Left ventricle myocardium inferior (tissue), 1 donor: ENCODE data around the gene POR. TPM values are rescaled to one million over a fixed set of nuclear protein-coding genes. Genes with fewer than 3 reads are reported as not detected.
A peak's percentile ranks its signal among the peaks of the same experiment; 100 is the strongest.

Experiments used
- DNase-seq: peaks from one replicate; pipeline ENCODE4 v3.0.0-alpha.2; 2020
- H3K27ac ChIP-seq: fragments of 200-600 bp; replicated peaks from 2 replicates; pipeline ENCODE4 v1.8.0; 2021
- H3K27me3 ChIP-seq: fragments of 200-600 bp; 2 replicates; pipeline ENCODE4 v1.8.0; 2021; ENCODE audit warnings: low read depth
- H3K36me3 ChIP-seq: fragments of 200-600 bp; 2 replicates; pipeline ENCODE4 v1.8.0; 2021
- H3K4me1 ChIP-seq: fragments of 200-600 bp; 2 replicates; pipeline ENCODE4 v1.8.0; 2021
- H3K4me3 ChIP-seq: fragments of 200-600 bp; 2 replicates; pipeline ENCODE4 v1.8.0; 2021; ENCODE audit warnings: mild to moderate bottlenecking, moderate library complexity
- H3K9me3 ChIP-seq: fragments of 200-600 bp; replicated peaks from 2 replicates; pipeline ENCODE4 v1.8.0; 2021
- intact Hi-C: fragments of 100-400 bp; cut with micrococcal nuclease; formaldehyde crosslinking; loops from one replicate; pipeline ENCODE4 v1.11.0; 2022
- total RNA-seq: library from RNA; stranded (reverse); fragmentation: NEBNext Ultra II Directional; extraction: Animal tissue kit (Norgen Biotek cat#: 25700); gene quantifications from one replicate; pipeline ENCODE4 v1.2.1, GENCODE V29; 2021
- TF ChIP-seq, protein P1 (sequence below): fragments of 200-600 bp; IDR thresholded peaks from 2 replicates; pipeline ENCODE4 v1.8.0; 2021; ENCODE audit warnings: antibody characterized with exemption, mild to moderate bottlenecking, borderline replicate concordance
- donor health status: DM: no; HTN: yes; CAD: no; lungs with severe emphysema.

The POR gene
- total RNA-seq, 1 donor from 2014 or later: 72.9 TPM

- H3K4me1 ChIP-seq: peaks cover 70% of the 10 kb centered on the region
- intact Hi-C loops: no loop called here
- peaks cover 5% of the 10 kb centered on the region for H3K36me3 ChIP-seq
- no peak for DNase-seq
- H3K4me3 ChIP-seq: no peak overlapping the region
- TF ChIP-seq, protein P1, sequence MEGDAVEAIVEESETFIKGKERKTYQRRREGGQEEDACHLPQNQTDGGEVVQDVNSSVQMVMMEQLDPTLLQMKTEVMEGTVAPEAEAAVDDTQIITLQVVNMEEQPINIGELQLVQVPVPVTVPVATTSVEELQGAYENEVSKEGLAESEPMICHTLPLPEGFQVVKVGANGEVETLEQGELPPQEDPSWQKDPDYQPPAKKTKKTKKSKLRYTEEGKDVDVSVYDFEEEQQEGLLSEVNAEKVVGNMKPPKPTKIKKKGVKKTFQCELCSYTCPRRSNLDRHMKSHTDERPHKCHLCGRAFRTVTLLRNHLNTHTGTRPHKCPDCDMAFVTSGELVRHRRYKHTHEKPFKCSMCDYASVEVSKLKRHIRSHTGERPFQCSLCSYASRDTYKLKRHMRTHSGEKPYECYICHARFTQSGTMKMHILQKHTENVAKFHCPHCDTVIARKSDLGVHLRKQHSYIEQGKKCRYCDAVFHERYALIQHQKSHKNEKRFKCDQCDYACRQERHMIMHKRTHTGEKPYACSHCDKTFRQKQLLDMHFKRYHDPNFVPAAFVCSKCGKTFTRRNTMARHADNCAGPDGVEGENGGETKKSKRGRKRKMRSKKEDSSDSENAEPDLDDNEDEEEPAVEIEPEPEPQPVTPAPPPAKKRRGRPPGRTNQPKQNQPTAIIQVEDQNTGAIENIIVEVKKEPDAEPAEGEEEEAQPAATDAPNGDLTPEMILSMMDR: no peak
- peak overlapping the region; percentile 84 for H3K27ac ChIP-seq
- no peaks in the 10 kb centered on the region for H3K27me3 ChIP-seq
- H3K9me3 ChIP-seq: no peaks in the 10 kb centered on the region
Measured at GRCh38 chr7:75948179-75948578, 33.2 kb downstream of the POR start.

- H3K36me3 ChIP-seq: peaks cover 20% of the 10 kb centered on the region
- H3K27ac ChIP-seq: peak overlapping the region; percentile 84
- H3K9me3 ChIP-seq: no peaks in the 10 kb centered on the region
- intact Hi-C loops: no loop called here
- H3K4me1 ChIP-seq: peaks cover 55% of the 10 kb centered on the region
- no peak overlapping the region for H3K4me3 ChIP-seq
- TF ChIP-seq, protein P1: peak; percentile 47
- no peaks in the 10 kb centered on the region for H3K27me3 ChIP-seq
- no peak for DNase-seq
Measured at GRCh38 chr7:75950111-75950681, 35.2 kb downstream of the POR start.

- Histone ChIP-seq H3K27me3 (no peaks in the 10 kb centered on the region), H3K27ac (peak overlapping the region; percentile 84), H3K4me3 (no peak overlapping the region), H3K4me1 (peaks cover 42% of the 10 kb centered on the region), H3K36me3 (peaks cover 33% of the 10 kb centered on the region), H3K9me3 (no peaks in the 10 kb centered on the region)
- intact Hi-C loops: no loop called here
- TF ChIP-seq, protein P1: no peak
- DNase-seq: peak; percentile 43
Measured at GRCh38 chr7:75951506-75951905, 36.6 kb downstream of the POR start.

- intact Hi-C loops: no loop called here
- Histone ChIP-seq H3K4me3 (no peak overlapping the region), H3K4me1 (peaks cover 45% of the 10 kb centered on the region), H3K27me3 (no peaks in the 10 kb centered on the region), H3K9me3 (no peaks in the 10 kb centered on the region), H3K27ac (no peak overlapping the region), H3K36me3 (peaks cover 41% of the 10 kb centered on the region)
- TF ChIP-seq, protein P1: no peak
- DNase-seq: no peak
Measured at GRCh38 chr7:75953431-75953830, 38.5 kb downstream of the POR start.

- Histone ChIP-seq H3K4me3 (no peak overlapping the region), H3K27me3 (no peaks in the 10 kb centered on the region), H3K36me3 (peaks cover 46% of the 10 kb centered on the region), H3K27ac (no peak overlapping the region), H3K4me1 (peaks cover 40% of the 10 kb centered on the region), H3K9me3 (no peaks in the 10 kb centered on the region)
- DNase-seq: no peak
- TF ChIP-seq, protein P1: no peak
- intact Hi-C loops: no loop called here
Measured at GRCh38 chr7:75953931-75954330, 39.0 kb downstream of the POR start.
